Activated naive CD4-positive, alpha-beta T cell (primary cell): ENCODE data around the gene MUC20.
"Not testable (repeated sequence)": the region's sequence is repeated elsewhere in the genome, so short reads cannot be mapped to it uniquely, and the experiment has no call there.

Source experiments
- DNase-seq, 4 experiments: peaks; one replicate each; lab custom pipeline; 2025; lab: John Stamatoyannopoulos, UW

The MUC20 gene, protein sequence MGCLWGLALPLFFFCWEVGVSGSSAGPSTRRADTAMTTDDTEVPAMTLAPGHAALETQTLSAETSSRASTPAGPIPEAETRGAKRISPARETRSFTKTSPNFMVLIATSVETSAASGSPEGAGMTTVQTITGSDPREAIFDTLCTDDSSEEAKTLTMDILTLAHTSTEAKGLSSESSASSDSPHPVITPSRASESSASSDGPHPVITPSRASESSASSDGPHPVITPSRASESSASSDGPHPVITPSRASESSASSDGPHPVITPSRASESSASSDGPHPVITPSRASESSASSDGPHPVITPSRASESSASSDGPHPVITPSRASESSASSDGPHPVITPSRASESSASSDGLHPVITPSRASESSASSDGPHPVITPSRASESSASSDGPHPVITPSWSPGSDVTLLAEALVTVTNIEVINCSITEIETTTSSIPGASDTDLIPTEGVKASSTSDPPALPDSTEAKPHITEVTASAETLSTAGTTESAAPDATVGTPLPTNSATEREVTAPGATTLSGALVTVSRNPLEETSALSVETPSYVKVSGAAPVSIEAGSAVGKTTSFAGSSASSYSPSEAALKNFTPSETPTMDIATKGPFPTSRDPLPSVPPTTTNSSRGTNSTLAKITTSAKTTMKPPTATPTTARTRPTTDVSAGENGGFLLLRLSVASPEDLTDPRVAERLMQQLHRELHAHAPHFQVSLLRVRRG

DNA sequence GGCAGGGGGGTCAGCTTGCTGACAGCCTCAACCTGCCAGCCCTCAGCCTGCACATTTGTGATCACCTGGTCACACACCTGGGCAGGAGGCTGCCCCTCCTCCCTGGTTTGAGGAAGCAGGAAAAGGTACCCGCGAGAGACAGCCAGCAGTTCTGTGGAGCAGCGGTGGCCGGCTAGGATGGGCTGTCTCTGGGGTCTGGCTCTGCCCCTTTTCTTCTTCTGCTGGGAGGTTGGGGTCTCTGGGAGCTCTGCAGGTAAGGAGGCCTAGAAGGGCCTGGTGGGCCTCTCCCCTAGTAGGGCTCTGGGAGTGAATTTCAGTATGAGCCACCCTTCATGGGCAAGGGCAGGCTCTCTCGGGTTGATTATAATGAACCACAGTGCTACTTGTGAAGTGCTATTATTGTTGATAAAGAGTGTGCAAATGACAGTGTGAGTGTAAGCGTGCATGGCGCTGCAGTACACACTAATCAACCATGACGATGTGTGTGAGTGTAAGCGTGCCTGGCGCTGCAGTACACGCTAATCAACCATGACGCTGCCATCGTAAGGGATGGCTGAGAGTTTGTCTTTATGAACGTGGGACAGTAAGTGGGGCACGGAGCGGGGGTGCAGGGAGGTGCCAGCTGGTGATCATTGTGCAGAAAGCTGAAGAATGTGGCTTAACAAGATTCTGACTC, at the start of gene MUC20:
TSS of gene MUC20 (plus strand) at position 148 of the 676 bp plus-strand sequence. CDS start at position 178, 30 bp downstream.
- not testable (repeated sequence) for DNase-seq

DNA sequence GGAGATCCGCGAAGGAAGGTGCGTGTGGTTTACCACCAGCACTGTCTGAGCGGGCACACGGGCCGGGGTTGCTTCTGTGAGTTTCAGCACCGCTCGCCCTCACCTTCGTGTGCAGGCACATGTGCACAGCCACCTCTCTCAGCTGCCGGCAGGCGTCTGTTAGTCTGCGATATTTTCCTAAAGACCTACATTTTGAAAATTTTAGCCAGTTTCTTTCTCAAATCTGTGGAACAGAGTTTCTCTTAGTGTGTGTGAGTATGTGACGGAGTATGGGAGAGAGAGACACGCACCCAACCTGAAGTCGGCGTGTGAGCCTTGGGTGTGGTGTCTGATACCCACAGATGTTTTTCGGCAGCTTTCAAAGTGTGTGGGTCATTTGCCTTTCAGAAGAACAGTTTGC, 49.5 kb upstream of the MUC20 start:
- DNase-seq, result not testable (repeated sequence)

DNA sequence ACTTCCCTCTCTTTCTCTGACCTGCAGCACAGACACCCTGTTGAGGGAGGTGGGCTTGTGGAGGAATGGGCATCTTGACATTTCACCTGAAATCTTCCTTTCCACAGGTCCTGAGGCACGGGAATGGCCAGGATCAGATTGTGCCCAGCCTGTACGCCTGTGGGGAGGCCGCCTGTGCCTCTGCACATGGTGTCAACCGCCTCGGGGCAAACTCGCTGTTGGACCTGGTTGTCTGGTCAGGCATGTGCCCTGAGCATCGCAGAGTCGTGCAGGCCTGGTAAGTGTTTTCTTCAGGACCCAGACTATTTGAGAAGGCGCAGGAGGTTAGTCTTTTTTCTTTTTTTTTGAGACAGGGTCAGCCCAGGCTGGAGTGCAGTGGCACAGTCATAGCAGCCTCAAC, 47.1 kb upstream of the MUC20 start:
- not testable (repeated sequence) for DNase-seq

DNA sequence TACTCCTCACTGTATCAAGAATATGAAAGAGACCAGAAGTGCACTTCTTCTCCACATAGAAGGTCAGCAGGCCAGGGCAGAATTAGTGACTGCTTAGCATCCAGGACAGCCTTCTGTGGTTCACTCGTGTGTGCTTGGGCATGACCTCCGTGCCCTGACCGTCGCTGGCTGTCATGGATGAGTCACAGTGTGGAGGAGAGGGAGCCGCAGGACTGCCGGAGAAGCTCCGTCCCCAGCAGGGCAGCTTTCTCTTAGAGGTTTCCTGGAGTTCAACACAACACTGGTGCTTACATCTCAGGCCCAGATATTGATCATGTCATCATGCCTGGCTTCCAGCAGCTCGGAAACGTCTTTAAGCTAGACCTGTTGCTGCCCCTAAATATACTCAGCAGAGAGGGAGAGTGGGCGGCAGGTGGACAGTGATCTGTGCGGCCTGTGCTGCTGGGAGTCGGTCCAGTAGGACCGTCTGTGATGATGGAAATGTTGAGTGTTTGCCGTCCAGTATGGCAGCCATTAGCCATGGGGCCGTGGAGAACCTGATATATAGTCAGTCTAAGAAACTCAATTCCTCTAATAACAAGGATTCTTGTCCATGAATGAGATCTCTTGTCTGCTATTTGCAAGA, 42.3 kb upstream of the MUC20 start:
- DNase-seq, result not testable (repeated sequence)

DNA sequence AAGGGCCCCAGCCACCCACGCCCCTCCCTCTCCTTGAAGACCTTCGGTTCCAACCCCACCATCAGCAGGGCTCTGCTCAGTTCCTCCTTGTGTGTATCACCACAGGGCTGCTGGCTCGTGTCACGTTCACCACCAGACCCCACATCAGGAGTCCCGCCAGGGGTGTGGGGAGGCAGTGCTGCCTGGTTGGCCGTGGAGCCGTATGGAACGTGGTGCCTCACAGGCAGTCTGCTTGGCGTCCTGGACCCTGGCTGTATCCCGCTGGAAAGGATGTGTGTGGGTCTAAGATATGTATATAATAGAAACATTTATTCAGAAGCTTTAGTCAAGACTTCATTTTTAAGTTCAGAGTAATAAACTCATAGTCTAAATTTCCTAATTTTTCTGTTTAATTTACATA, 40.1 kb upstream of the MUC20 start:
- not testable (repeated sequence) for DNase-seq

DNA sequence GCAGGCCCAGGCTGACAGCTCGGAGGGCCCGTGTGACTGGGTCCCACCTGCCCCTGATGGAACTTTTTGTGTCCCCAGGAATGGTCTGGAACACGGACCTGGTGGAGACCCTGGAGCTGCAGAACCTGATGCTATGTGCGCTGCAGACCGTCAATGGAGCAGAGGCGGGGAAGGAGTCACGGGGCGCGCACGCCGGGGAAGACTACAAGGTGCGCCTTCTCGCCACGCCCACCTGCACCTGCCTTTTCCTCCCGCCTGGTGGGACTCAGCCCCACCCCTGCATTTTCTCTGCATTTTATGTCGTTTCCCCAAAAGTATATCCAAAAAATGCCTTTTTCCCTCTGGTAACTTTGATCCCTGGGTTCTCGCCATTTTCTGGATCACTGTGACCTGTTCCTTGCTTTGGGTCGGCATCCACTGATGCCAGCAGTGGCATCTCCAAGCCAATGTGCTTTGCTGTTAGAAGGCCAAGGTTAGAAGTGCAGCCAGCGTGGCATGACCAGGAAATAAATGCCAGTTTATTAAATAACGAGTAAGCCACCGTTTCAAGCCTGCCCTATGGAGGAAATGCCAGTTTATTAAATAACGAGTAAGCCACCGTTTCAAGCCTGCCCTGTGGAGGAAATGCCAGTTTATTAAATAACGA, 39.2 kb upstream of the MUC20 start:
- not testable (repeated sequence) for DNase-seq

DNA sequence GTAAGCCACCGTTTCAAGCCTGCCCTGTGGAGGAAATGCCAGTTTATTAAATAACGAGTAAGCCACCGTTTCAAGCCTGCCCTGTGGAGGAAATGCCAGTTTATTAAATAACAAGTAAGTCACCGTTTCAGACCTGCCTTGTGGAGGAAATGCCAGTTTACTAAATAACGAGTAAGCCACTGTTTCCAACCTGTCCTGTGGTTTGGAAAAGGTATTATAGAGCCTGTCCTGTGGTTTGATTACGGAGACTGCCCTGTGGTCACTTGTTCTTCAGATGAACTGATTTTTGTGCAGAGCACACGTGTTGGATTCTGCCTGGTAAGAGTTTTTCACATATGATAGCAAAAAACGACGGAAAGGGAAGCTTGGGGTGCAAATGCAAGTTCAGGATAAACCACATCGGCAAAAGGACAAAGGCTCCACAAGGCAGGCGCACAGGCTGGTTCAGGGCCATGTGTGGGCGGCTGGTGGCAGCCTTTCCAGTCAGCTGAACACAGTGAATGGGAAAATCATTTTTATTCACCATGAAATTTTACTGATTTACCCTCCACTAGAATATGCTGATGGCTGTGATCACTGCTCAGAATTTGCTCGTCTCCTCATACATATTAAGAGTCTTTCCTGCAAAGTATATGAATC, 38.6 kb upstream of the MUC20 start:
- not testable (repeated sequence) for DNase-seq

DNA sequence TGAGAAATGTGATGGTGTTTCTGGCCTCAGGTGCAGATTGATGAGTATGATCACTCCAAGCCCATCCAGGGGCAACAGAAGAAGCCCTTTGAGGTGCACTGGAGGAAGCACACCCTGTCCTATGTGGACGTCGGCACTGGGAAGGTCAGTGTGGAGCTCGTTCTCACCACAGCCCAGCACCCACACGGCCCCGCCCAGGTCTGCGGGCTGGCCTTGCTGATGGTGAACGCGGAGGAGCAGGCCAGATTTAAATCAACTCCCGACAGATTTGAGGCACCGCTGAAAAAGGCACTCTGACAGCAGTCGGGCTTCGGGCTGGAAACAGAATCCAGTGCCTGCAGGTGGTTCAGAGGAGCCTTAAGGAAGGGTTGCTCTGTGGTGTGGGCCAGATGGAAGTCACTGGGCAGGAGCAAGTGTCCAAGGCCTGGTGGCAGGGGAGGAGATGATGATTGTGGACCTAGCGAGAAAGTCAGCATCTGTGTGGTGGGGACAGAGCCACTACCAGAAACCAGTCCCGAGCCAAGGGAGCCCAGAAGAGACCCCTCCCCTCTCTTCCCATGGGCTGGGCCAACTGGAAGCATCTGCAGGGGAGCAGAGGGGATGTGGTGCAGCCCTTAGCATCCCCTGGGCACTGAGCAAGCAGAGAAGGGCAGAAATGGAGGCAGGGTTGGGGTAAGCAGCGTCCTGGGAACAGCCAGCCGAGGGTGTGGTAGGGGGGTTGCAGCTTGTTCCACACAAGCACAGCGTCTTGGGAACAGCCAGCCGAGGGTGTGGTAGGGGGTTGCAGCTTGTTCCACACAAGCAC, 36.9 kb upstream of the MUC20 start:
- DNase-seq, result not testable (repeated sequence)

DNA sequence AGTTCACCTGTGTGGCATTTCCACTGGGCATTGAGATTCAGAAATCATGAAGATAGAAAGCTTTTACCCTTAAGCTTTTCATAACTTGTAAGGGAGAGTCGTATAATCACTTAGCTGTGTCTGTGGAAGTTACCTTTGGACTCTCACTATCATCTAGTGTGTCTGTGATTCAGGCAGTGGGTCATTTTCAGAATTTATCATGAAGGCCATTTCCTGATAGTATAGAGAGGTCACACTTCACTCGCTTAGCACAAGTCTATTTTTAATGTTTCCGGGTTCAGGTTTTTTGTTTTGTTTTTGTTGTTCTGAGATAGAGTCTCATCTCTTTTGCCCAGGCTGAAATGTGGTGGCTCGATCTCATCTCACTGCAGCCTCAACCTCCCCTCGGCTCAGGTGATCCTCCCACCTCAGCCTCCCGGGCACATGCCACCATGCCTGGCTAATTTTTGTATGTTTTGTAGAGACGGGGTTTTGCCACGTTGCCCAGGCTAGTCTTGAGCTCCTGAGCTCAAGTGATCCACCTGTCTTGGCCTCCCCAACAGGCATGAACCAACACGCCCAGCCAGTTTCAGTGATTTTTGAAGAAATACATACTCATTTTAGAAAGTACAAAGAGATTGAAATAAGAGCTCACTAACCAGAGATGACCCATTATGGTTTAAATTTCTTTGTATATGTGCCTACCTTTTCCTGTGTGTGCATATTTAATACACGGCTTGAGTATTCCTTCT, 36.1 kb upstream of the MUC20 start:
- not testable (repeated sequence) for DNase-seq

DNA sequence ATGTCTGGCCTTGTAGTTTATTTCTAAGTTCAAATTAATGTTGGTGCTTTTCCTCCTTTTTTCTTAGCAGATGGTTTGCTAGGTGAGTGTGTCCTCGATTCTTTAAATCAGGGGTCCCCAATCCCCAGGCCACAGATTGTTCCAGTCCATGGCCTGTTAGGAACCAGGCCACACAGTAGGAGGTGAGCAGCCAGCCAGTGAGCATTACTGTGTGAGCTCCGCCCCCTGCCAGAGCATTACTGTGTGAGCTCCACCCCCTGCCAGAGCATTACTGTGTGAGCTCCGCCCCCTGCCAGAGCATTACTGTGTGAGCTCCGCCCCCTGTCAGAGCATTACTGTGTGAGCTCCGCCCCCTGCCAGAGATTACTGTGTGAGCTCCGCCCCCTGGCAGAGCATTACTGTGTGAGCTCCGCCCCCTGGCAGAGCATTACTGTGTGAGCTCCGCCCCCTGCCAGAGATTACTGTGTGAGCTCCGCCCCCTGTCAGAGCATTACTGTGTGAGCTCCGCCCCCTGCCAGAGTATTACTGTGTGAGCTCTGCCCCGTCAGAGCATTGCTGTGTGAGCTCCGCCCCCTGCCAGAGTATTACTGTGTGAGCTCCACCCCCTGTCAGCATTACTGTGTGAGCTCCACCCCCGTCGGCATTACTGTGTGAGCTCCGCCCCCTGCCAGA, 34.1 kb upstream of the MUC20 start:
- DNase-seq, result not testable (repeated sequence)

DNA sequence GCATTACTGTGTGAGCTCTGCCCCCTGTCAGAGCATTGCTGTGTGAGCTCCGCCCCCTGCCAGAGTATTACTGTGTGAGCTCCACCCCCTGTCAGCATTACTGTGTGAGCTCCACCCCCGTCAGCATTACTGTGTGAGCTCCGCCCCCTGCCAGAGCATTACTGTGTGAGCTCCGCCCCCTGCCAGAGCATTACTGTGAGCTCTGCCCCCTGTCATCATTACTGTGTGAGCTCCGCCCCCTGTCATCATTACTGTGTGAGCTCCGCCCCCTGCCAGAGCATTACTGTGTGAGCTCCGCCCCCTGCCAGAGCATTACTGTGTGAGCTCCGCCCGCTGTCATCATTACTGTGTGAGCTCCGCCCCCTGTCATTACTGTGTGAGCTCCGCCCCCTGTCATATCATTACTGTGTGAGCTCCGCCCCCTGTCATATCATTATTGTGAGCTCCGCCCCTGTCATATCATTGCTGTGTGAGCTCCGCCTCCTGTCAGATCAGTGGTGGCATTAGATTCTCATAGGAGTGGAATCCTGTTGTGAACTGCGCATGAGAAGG, 33.5 kb upstream of the MUC20 start:
- DNase-seq, result not testable (repeated sequence)

DNA sequence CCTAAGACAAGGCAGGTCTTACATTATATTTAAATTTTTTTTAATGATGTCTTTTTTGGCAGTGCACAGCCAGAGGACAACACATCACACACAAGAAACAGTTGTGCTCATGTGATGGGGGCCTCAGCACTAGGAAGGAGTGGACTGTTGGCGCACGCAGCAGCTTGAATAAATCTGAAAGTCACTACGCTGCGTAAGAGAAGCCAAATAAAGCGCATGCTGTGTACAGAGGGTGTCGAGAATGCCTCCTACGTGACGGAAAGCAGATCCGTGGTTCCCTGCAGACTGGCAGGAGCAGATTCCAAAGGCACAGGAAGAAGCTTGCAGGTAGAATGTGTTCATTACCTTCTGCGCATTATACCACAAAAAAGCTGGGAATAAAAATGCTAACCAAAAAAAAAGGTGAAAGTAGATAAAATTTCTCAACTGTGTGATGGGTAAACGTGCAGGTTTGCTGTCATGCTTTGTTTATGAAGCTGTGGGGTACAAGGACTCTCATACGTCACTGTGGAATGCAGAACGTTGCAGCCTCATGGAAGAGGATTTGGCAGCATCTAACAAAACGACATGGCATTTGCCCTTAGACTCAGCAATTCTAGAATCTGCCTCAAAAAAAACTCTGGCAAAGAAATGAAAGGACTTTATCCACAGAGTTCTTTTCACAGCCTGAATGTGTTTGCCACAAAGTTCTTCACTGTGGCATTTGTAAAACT, 32.2 kb upstream of the MUC20 start:
- DNase-seq, result not testable (repeated sequence)

DNA sequence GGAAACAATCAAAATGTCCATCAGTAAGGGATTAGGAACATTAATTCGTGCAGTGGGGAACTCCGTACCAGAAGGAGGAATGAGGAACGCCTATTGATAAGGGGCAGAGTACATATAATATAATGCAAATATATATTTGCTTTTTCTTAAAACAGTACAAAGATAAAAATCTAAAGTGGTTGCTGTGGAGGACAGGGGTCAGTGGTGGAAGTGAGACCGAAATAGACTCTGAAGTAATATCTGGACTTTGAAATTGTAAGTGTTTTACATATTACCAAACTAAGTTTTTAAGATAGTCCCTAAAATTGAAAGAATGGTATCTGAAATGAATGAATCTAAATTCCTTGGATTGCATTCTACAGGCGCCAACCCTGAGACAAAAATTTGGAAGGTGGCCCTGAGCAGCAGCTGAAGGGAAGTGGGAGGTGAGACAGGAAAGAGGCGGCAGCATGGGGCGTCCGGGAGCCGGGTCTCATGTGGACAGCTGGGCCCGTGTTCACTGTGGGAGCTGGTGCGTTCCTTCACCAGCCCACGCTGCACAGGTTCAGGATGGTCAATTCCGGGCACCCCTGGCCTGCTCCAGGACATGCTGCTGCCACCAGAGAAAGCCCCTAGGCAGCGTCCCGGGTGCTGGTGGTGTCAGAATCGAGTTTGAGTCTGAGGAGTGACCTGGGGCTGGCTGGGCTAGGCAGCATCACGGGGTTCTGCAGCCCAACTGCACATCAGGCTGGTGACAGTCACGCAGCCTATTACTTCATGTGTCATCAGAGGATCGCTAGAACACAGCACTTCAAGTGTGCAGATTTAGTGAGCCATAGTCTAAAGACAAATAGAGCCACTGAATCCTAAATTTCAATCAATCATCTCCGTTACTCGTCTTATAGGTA, 31.4 kb upstream of the MUC20 start:
- not testable (repeated sequence) for DNase-seq

DNA sequence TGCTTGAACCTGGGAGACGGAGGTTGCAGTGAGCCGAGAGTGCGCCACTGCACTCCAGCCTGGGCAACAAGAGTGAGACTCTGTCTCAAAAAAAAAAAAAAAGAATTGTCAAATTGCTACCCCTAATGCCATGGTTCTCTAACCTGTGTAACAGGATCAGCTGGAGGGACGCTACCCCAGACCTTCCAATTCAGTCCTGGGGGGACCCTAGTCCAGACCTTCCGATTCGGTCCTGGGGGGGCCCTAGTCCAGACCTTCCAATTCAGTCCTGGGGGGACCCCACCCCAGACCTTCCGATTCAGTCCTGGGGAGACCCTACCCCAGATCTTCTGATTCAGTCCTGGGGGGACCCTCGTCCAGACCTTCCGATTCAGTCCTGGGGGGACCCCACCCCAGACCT, 29.8 kb upstream of the MUC20 start:
- DNase-seq, result no peak

DNA sequence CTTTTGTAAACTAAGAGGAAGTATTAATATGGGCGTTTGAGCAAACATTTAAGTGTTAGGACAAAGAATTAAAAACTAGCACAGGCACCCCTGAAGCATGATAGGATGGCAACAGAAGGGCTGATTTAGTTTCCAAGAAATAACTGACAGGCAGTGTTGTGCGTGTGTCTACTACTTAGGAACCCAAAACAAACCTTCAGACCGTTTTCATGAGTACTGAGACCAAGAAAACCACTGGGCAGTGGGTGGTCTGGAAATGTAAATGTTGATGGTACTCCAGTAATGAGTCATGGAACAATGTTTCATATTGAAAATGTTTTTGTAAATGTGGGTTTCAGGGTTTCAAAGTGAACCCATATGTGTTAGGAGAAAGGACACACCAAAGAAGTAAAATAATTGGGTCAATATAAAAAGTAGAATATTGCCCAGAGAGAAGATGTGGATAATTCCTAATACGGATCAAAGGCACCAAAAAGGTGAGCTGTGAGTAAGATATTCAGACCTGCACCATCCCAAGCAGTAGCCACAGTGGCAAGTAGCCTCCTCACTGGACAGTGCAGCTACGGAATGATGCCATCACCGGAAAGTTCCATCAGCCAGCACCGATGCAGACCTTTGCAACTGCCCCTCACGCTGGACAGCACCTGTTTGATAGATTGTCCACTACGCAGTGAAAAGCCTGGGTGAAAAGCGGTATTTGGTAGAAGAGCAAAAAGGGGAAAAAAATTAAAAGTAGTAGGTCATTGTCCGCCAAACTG, 29.0 kb upstream of the MUC20 start:
- DNase-seq, result not testable (repeated sequence)

DNA sequence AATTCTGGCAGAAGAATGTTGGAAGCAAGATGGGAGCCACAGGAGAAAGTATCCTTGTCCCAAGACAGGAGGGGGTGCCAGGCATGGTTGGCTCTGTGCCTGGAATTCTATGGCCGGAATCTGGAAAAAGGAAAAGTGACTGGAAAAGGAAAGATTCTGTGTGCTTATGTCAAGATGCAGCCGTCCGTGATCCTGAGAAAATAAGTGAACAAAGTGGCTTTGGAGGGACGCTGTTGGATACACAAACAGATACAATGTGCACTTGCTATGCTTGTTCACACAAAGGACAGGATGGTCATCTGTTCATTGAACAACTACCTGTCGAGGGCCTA, 28.5 kb upstream of the MUC20 start:
- DNase-seq, result no peak
